Panc1 (cell line): Measurements from ENCODE around the gene ZDHHC14. TPM values are rescaled to one million over a fixed set of nuclear protein-coding genes. Genes with fewer than 3 reads are reported as not detected.

ENCODE experiments used
- ATAC-seq: fragments of 200-7000 bp; cut with Tn5 transposase; 2 replicates; pipeline ENCODE4 v1.9.1; 2020; ENCODE audit warnings: mild to moderate bottlenecking, moderate library complexity
- BruUV-seq: library from RNA; stranded (reverse); fragments of 400-500 nt; replicated peaks from 2 replicates; lab custom pipeline; 2021; lab: Mats Ljungman, UMichigan
- CTCF ChIA-PET: fragments of 300-600 bp; sonication (Branson Sonifier 250); formaldehyde crosslinking; loops from one replicate; lab custom pipeline; 2022; ENCODE audit warnings: antibody characterized with exemption; lab: Charles Lee
- POLR2A ChIA-PET: fragments of 300-600 bp; sonication (Branson Sonifier 250); formaldehyde crosslinking; loops from one replicate; lab custom pipeline; 2022; ENCODE audit warnings: antibody characterized with exemption; lab: Charles Lee
- DNase-seq: peaks from one replicate; pipeline ENCODE4 v3.0.0-alpha.2; 2010; ENCODE audit warnings: low read depth, low spot score
- H3K27ac ChIP-seq: 2 replicates; pipeline ENCODE4 v1.5.1; 2011; ENCODE audit warnings: mild to moderate bottlenecking, low read length, inconsistent platforms
- H3K27me3 ChIP-seq: fragments of 200-500 bp; sonication (Bioruptor generic); 2 replicates; pipeline ENCODE4 v1.6.0; 2014; ENCODE audit warnings: low read length, inconsistent platforms; ENCODE audit not compliant: control insufficient read depth, insufficient read depth
- H3K36me3 ChIP-seq: fragments of 200-500 bp; sonication (Bioruptor generic); 2 replicates; pipeline ENCODE4 v1.5.1; 2014; ENCODE audit warnings: inconsistent platforms, mild to moderate bottlenecking, low read length, moderate library complexity; ENCODE audit not compliant: control insufficient read depth, insufficient read depth
- H3K4me1 ChIP-seq: 2 replicates; pipeline ENCODE4 v1.5.1; 2011; ENCODE audit warnings: inconsistent platforms, mild to moderate bottlenecking, low read length, moderate library complexity; ENCODE audit not compliant: control insufficient read depth, insufficient read depth
- H3K4me3 ChIP-seq, 2 experiments: 2 replicates each; pipeline ENCODE4 v1.5.1; 2011 to 2012; ENCODE audit warnings: low read depth in 2 of 2, low read length in 2 of 2, mild to moderate bottlenecking in 2 of 2, inconsistent platforms in 1 of 2, moderate library complexity in 1 of 2
- H3K9me3 ChIP-seq: fragments of 200-500 bp; sonication (Bioruptor generic); 2 replicates; pipeline ENCODE4 v1.5.1; 2014; ENCODE audit warnings: low read depth, mild to moderate bottlenecking, inconsistent platforms, low read length, moderate library complexity; ENCODE audit not compliant: control insufficient read depth, insufficient read depth
- CTCF ChIP-seq: fragments of 450-650 bp; IDR thresholded peaks from 2 replicates; pipeline ENCODE4 v1.5.1; 2017; ENCODE audit warnings: mild to moderate bottlenecking
- POLR2AphosphoS5 ChIP-seq: IDR thresholded peaks from 2 replicates; pipeline ENCODE4 v1.6.1; 2012; ENCODE audit warnings: mild to moderate bottlenecking, low read depth, low read length, moderate library complexity
- REST ChIP-seq, 2 experiments: IDR thresholded peaks; 2 replicates each; pipeline ENCODE4 v1.6.1; 2011 to 2012; ENCODE audit warnings: low read depth in 2 of 2, control low read depth in 1 of 2, low read length in 1 of 2, mild to moderate bottlenecking in 1 of 2, moderate library complexity in 1 of 2; ENCODE audit not compliant: insufficient read depth in 1 of 2
- SIN3A ChIP-seq: IDR thresholded peaks from 2 replicates; pipeline ENCODE4 v1.6.1; 2012; ENCODE audit warnings: low read depth, mild to moderate bottlenecking, low read length, moderate library complexity, borderline replicate concordance; ENCODE audit not compliant: insufficient read depth
- TCF7L2 ChIP-seq: IDR thresholded peaks from 2 replicates; pipeline ENCODE4 v1.6.1; 2011; ENCODE audit warnings: mild to moderate bottlenecking, low read depth, low read length, inconsistent platforms
- in situ Hi-C: cut with HindIII; loops from 2 replicates; pipeline ENCODE4 v1.10.0; 2016; ENCODE audit warnings: low sequenced_read_pairs, low pct_unique_long_range_greater_than_20kb
- intact Hi-C: fragments of 100-400 bp; cut with micrococcal nuclease; formaldehyde crosslinking; loops from one replicate; pipeline ENCODE4 v1.10.0; 2022; ENCODE audit not compliant: unreplicated experiment
- total RNA-seq: library from RNA; stranded (reverse); gene quantifications from one replicate; pipeline ENCODE4 v1.2.1, GENCODE V29; 2021; ENCODE audit not compliant: unreplicated experiment

The ZDHHC14 gene
- total RNA-seq, 1 experiment from 2014 or later: 19.9 TPM

- Histone ChIP-seq H3K4me3 (no peak overlapping the region), H3K36me3 (no peaks in the 10 kb centered on the region), H3K9me3 (no peaks in the 10 kb centered on the region), H3K4me1 (no peaks in the 10 kb centered on the region), H3K27ac (no peak overlapping the region), H3K27me3 (no peaks in the 10 kb centered on the region)
- TF ChIP-seq SIN3A (no peak), REST (IDR thresholded peaks at IDR 0.05; ENCODE audit: insufficient read depth in 1 of 2, low read depth in 2 of 2, low read length in 1 of 2) (no peak), CTCF (no peak), TCF7L2 (no peak)
- in situ Hi-C loops (no loop called here), intact Hi-C loops (no loop called here)
- ChIA-PET CTCF (no interaction called here), POLR2A (no interaction called here)
- no peak for DNase-seq
- ATAC-seq: no peak
- no TSS peak for BruUV-seq
Observed at GRCh38 chr6:157405986-157406385, 25.0 kb downstream of the ZDHHC14 start.

GRCh38 chr6:157406661-157407060 lies 25.7 kb downstream of the ZDHHC14 start:
- no peaks in the 10 kb centered on the region for H3K9me3 ChIP-seq
- no peaks in the 10 kb centered on the region for H3K4me1 ChIP-seq
- TF ChIP-seq REST (IDR thresholded peaks at IDR 0.05; ENCODE audit: insufficient read depth in 1 of 2, low read depth in 2 of 2, low read length in 1 of 2): no peak
- TF ChIP-seq POLR2AphosphoS5: no peak
- no peaks in the 10 kb centered on the region for H3K27me3 ChIP-seq
- CTCF ChIA-PET: no interaction called here
- H3K4me3 ChIP-seq: no peak overlapping the region
- H3K36me3 ChIP-seq: no peaks in the 10 kb centered on the region
- in situ Hi-C loops: no loop called here
- ATAC-seq (no peak), DNase-seq (no peak)
- BruUV-seq: no TSS peak
- H3K27ac ChIP-seq: no peak overlapping the region
- intact Hi-C loops: no loop called here
- POLR2A ChIA-PET: no interaction called here
